ENCODE data around the gene HOXB2.

HOXB2 gene

DNA sequence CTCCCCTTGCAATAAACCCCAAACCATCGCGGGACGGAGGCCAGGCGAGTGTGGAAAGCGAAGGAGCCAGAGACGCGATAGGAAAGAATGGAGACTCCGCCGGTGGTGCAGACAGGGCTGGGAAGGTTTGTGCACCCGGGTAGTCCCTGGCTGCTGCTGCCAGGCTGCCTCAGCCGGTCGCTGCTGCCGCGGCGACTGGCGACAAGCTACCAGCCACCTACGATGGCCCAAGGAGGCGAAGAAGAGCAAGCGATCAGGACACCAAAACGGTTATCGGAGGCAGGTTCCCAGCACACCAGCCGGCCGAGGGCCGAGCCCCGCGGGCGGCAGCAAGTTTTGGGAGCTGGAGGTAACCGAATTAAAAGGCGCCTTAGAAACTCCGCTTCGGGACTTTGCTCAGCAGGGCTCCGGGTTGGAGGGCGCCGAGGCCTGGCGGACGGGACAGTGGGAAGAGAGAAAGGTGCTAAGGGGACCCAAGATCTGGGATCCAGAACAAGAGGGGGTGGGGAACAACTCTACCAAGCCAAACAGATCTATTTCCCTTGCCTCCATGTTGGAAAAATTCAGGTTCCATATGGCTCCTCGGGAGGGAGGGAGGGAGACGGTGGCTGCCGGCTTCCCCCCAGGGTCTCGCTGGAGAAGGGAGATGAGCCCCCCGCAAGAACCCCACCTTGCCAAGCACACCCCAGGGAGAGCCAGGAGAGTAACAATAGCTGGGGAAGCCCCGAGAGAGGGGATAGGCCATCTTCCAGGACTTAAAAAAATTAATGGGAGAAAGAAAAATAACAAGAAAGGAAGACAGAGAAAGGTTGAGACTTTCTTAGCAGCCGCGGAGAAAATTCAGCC is 9.7 kb upstream of the HOXB2 start:
- DNase-seq (ENCODE audit: insufficient read length) = no peak
- no peak for TF ChIP-seq TAF1 (IDR thresholded peaks at IDR 0.05; ENCODE audit: borderline replicate concordance, low read depth, low read length)
- no peak for FAIRE-seq

DNA sequence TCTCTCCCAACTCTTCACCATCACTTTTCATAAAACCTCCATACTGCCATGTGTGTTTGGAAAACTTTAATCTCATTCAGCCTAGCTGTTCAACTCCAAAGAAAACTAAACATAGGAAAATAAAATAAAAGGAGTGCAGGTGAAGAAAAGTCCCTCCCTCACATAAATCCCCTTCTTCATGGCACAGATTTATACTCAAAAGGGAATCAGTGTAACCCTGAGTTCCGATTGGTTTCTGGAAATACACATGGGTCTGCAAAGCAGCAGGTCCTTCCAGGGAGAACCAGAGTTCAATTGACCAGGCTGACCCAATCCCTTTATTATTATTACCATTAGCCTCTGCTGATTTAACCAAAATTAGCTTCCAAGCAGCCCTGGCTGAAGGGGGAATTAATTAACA is 8.9 kb upstream of the HOXB2 start:
- TF ChIP-seq POLR2AphosphoS5 (IDR thresholded peaks at IDR 0.05; ENCODE audit: low read depth, low read length) = no peak
- no peak for TF ChIP-seq POLR2A (IDR thresholded peaks at IDR 0.05; ENCODE audit: low read depth, low read length)
- TF ChIP-seq TAF1 (IDR thresholded peaks at IDR 0.05; ENCODE audit: borderline replicate concordance, low read depth, low read length) = no peak
- FAIRE-seq = no peak
- DNase-seq (ENCODE audit: insufficient read length) = no peak

DNA sequence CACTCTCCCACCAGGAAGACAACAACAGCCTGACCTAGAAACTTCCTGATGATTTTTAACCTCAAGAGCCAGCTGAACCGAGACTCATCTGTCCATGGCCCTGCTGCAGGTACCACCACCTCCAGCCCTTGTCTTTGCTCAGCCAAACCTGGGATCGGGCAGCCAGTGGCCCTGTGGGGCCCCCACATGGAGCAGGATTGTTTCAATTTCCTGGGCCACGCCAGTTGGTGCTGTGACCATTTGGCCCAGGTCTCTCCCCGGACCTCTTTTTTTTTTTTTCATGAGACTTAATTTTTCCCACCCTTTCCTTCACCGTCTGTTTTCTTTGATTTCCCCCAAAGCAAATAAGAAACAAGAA is 8.3 kb upstream of the HOXB2 start:
- no peak for FAIRE-seq
- no peak for DNase-seq (ENCODE audit: insufficient read length)
- no peak for TF ChIP-seq POLR2A (IDR thresholded peaks at IDR 0.05; ENCODE audit: low read depth, low read length)
- no peak for TF ChIP-seq POLR2AphosphoS5 (IDR thresholded peaks at IDR 0.05; ENCODE audit: low read depth, low read length)
- no peak for TF ChIP-seq TAF1 (IDR thresholded peaks at IDR 0.05; ENCODE audit: borderline replicate concordance, low read depth, low read length)

DNA sequence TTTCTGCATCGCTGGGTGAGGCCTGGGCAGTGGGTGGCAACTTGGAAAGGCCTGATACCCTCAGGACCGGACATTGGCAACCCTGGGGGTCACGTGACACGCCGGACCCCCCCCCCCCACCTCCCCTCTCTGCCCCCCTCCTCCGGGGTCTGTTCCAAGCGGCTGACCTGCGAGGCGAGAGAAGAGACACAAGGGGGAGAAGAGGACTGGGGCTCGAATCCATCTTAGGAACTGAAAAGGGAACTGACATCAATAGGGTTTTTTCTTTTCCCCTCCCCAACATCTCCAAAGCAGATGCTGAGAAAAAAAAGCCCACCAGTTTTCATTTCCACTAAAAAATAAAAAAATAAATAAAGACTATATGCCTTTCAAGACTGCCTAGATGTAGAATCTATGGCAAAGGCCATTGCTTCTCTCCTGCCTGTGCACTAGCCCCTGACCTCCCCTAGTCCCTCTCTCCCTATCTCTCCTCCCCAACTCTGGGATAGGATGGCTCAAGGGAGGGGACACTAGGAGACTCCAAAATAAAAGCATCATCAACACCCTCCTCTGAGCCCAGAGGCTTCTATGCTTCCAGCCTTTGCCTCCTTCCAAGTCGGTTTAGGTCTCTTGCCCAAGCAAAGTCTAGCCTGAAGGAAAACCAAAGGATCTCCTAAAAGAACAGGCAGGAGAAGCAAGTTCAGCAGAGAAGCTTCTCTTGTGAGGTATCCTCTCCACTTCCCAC is 7.7 kb upstream of the HOXB2 start:
- DNase-seq (ENCODE audit: insufficient read length) (no peak), FAIRE-seq (no peak)
- TF ChIP-seq POLR2A (IDR thresholded peaks at IDR 0.05; ENCODE audit: low read depth, low read length) = no peak
- TF ChIP-seq TAF1 (IDR thresholded peaks at IDR 0.05; ENCODE audit: borderline replicate concordance, low read depth, low read length) = no peak
- no peak for TF ChIP-seq POLR2AphosphoS5 (IDR thresholded peaks at IDR 0.05; ENCODE audit: low read depth, low read length)

DNA sequence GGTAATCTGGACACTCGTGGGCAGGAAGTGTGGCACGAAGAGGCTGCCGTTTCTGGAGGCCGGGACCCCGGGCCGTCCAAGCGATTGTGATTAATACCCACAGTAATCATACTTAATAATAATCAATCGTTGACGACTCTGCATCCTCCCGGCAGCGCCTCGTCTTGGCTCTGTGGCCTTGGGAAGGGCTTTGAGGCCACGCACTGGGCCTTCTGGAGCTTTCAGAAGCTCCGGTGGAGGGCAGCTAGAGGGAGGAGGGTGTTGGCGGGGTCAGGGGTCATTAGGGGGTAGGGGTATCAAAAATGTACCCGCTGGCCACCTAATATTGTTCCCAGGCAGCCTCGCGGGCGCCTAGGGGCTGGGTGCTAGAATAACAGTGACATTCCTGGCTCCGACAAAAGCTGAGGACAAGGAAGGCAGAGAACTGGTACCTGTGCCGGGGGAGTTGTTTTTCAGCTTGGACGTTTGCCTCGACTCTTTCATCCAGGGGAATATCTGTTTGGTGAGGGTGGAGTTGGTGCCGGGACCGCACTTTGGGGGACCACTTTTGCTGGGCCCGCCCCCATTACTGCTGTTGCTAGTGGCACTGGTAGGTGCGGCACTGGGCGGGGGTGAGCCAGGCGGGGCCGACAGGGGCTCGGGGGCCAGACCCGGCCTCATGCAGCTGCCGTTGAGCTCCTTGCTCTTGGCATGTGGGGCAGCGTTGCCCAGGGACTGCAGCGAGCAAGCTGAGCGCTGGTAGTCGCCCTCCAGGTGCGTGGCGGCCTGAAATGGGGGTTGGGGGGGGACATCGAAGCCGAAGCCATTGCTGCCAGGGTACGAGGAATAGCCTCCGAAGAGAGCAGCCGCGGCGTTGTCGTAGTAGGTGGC is 6.9 kb upstream of the HOXB2 start:
- DNase-seq (ENCODE audit: insufficient read length) (no peak), FAIRE-seq (no peak)
- TF ChIP-seq POLR2AphosphoS5 (IDR thresholded peaks at IDR 0.05; ENCODE audit: low read depth, low read length) = no peak

DNA sequence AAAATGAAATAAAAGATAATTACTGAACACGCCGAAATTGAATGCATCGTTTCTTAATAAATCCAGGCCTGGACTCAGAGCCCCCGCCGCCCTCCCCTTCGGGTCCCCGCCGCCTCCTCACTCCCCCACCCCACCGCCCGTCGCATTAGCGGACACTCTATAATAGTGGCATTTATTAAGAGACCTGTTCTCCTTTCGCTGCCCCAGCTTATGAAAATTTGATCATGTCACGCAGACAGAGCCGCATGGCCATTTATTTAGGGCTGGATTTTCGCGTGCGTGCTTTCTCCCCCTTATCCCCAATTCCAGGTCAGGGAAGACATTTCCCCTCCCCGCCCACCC is 6.3 kb upstream of the HOXB2 start:
- FAIRE-seq (no peak), DNase-seq (ENCODE audit: insufficient read length) (no peak)
- TF ChIP-seq POLR2A (IDR thresholded peaks at IDR 0.05; ENCODE audit: low read depth, low read length) = no peak
- no peak for TF ChIP-seq TAF1 (IDR thresholded peaks at IDR 0.05; ENCODE audit: borderline replicate concordance, low read depth, low read length)
- no peak for TF ChIP-seq POLR2AphosphoS5 (IDR thresholded peaks at IDR 0.05; ENCODE audit: low read depth, low read length)

DNA sequence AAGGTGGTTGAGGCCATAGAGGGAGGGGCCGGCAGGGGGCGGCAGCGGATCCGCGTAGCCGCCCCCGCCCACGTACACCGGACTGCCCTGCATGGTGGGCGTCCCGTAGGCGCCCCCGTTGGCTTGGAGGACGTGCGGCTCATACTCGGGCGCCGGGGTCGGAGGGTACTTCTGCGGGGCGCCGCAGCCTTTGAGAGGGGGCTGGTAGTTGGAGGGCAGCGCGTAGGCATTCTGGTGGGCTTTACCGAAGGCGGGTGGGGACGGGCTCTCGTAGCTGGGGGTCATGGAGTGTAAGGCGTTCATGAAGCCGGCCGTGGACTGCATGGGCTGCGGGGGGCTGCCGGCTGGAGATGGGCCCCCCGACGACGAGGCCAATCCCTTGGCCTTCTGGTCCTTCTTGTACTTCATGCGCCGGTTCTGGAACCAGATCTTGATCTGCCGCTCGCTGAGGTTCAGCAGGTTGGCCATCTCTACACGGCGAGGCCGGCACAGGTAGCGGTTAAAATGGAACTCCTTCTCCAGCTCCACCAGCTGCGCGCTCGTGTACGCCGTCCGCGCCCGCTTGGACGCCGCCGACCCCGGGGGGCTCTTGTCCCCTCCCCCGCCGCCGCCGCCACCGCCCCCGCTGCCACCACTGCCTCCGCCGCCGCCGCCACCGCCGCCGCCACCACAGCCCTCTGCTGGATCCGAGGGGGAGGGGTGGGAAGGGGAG is 5.7 kb upstream of the HOXB2 start:
- DNase-seq (ENCODE audit: insufficient read length) = no peak
- TF ChIP-seq POLR2AphosphoS5 (IDR thresholded peaks at IDR 0.05; ENCODE audit: low read depth, low read length) (no peak), TAF1 (IDR thresholded peaks at IDR 0.05; ENCODE audit: borderline replicate concordance, low read depth, low read length) (no peak)
- FAIRE-seq = no peak

DNA sequence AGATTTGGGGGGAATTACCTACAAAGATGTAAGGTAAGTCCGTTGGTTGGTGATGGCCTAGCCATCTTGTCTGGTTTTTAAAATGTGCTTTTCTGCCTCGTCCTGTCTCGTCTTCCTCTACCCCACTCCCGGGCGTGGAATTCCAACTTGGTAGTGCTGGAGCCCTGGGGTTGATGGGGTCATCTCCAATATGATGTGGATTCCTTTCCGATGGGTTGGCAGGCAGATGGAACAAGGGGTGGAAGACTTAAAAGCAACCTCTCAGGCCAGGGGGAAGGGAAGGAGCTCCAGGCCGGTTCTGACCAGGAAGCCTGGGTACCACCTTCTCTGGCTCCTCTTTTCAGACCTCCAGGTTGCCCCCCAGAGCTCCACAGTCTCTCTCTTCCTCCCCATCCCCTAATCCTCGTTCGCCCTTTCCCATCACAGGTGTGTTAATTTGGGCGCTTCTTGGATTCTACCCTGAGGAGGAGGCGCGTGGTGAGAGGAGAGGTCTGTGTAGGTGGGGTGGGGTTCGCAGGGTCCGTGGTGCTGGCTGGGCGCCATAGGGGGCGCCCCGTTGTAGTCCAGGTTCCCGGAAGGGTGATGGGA is 5.1 kb upstream of the HOXB2 start:
- no peak for FAIRE-seq

DNA sequence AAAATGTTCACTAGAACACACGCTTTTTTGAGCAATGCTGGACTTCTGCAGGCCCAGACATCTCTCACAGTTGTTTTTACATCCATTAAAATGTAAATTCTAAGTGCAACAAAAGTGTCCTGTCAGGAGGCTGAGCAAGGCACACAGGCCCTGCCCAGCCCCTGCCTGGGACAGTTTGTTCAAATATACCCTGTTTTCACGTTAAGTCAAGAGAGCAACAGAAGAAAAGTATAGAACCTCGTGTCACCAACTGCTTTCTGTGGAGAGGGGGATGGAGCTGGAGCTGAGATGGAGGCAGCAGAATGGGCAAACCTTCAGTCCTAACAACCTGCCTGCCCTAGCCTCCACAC is 4.3 kb upstream of the HOXB2 start:
- FAIRE-seq (no peak), DNase-seq (ENCODE audit: insufficient read length) (no peak)
- TF ChIP-seq POLR2AphosphoS5 (IDR thresholded peaks at IDR 0.05; ENCODE audit: low read depth, low read length) = no peak
- TF ChIP-seq TAF1 (IDR thresholded peaks at IDR 0.05; ENCODE audit: borderline replicate concordance, low read depth, low read length) = no peak
- no peak for TF ChIP-seq POLR2A (IDR thresholded peaks at IDR 0.05; ENCODE audit: low read depth, low read length)

More for the DNA sequence above, 5.1 kb upstream of the HOXB2 start:
- TF ChIP-seq POLR2A (IDR thresholded peaks at IDR 0.05; ENCODE audit: low read depth, low read length) = no peak
- TF ChIP-seq TAF1 (IDR thresholded peaks at IDR 0.05; ENCODE audit: borderline replicate concordance, low read depth, low read length) = no peak
- TF ChIP-seq POLR2AphosphoS5 (IDR thresholded peaks at IDR 0.05; ENCODE audit: low read depth, low read length) = no peak
- no peak for DNase-seq (ENCODE audit: insufficient read length)

DNA sequence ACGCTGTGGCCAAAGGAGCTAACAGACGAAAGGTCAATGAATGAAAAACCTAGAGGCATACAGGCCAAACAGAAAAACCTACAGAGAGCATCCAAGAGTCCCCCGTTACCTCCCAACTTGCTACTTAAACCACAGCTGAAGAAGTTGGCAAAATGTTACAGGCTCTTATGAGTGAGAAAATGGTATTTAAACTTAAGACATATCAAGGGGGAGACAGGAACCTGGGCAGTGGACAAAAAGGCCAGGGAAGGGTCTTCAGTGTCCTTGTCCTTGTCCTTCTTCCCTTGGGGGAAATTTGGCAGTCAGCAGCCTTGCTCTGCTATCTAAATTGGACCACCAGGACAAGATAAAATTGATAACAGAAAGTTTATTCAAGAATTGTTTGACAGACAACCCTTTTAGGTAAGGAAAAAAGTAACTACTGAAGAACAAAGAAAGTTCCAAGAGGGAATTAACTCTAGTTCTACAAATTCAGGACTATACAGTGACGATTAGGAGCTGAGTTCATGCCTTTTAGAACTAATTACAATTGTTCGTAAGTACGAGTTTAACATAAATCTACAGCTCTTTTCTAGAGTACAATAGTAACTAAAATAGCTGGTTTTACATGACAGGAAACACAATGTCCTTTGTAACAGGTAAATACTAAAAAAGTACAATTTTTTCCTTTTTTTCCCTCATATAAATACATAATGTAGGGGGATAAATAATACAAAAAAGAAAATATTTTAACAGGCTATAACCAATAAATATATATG is 3.8 kb upstream of the HOXB2 start:
- FAIRE-seq (no peak), DNase-seq (ENCODE audit: insufficient read length) (no peak)
- TF ChIP-seq POLR2A (IDR thresholded peaks at IDR 0.05; ENCODE audit: low read depth, low read length) = no peak
- TF ChIP-seq TAF1 (IDR thresholded peaks at IDR 0.05; ENCODE audit: borderline replicate concordance, low read depth, low read length) = no peak
- TF ChIP-seq POLR2AphosphoS5 (IDR thresholded peaks at IDR 0.05; ENCODE audit: low read depth, low read length) = no peak

Data from GM12892 (cell line).